DMS 273 (cell line): ENCODE measurements around the gene SUCLG1.
A peak's percentile ranks its signal among the peaks of the same experiment; 100 is the strongest.

Experiments used
- DNase-seq: peaks from one replicate; lab custom pipeline; 2025; ENCODE audit not compliant: unreplicated experiment; lab: John Stamatoyannopoulos, UW

The SUCLG1 gene

DNA sequence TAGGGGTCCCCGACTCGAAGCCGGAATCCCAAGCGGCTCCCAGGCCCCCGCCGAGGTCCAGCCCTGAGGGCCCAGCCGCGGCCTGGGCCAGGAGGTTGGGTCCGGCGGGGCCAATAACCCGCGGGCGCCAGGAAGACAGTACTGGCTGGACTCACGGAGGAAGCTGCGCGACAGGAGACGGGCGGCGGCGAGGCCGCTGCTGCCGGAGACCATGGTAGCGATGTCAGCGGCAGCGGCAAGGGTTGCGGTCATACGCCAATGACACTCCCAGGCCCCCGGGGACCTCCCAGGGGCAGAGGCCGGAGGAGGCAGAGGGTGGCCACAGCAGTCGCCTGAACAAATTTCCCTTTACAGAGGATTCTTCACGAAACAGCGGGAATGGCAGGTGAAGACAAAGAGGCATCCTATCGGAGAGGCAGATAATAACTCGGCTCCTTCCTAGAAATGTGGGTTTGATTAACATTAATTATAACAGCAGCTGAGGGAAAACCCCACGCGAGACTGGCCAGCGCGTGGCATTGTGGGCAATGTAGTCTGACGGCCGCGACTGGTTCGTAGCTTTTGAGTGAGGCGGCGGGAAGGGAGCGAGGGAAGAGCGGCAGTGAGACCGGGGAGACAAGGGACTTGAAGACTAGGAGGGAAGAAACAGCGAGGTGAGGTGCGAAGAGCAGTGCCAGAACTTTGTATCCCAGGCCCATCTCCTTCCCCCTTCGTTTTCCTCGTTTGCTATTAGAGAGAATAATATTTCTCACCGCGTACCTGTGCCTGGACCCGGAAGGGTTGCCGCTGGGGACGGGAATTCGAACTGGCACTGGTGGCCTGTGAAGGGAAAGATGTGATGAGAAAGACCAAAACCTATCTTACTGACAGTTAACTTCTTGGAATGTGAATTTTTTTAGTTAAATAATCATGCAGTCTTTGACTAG lies at the start of gene SUCLG1:
Gene SUCLG1 (minus strand): TSS at position 263 of the 926 bp plus-strand sequence. CDS start 11 bp downstream, at position 252.
- peak; percentile 93 for DNase-seq

DNA sequence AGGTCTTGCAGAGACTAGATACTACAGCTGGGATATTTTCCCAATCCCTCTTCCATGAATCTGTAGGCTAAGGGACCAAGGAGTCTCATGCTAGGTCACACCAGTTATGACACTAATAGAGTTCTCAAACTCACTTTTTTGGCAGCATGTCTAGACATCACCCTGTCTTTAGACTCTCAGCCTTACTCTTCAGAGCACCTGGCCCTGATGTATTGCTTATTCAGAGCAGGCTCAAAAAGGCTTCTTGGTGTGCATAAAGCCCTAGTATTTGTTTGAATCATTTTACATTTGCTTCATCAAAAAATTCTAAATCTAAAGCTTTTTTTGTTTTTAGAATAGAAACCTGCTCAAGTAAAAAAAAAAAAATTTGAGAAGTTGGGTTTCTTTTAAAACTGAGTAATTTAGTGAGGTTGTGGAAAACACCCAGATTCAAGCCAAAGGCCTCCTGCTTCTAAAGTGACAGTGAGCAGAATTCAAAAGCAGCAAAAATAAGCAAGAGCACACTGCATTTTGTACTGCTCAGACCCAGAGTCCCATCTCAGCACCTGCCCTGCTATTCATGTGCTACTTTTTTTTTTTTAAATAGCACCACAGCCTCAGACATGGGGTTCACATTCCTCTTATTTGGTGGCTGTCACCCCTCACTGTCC lies 39.2 kb upstream of the SUCLG1 start:
- no peak for DNase-seq

DNA sequence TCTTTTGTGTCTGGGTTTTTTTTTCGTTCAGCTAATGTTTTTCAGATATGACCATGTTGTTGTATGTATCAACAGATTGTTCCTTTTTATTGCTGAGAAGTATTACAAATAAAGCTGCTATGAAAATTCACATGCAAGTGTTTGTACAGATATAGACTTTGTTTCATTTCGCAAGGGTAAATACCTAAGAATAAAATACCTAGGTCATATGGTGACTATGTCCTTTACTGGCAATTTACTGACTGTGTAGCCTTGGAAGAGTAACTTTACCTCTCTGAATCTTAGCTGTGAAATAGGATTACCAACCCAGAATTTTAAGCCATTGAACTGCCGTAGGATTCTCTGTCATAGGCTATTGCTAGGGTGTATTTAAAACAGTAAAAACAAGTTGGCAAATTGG lies 38.2 kb upstream of the SUCLG1 start:
- no peak for DNase-seq

DNA sequence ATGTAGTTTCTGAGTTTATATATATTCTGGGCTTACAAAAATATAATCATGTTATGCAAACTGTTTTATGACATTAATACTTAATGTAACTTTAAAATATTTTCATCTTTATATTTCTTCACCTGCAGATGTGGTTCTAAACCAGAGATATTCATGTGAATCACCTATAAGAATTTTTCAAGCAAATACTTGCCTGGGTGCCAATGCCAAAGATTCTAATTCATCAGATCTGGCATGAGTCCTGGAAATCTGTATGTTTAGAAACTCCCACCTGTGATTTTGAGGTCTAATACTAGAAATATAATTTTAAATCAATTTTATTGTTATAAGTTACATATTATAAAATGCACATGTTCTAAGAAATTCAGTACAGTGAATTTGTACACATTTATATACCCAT lies 37.3 kb upstream of the SUCLG1 start:
- no peak for DNase-seq

DNA sequence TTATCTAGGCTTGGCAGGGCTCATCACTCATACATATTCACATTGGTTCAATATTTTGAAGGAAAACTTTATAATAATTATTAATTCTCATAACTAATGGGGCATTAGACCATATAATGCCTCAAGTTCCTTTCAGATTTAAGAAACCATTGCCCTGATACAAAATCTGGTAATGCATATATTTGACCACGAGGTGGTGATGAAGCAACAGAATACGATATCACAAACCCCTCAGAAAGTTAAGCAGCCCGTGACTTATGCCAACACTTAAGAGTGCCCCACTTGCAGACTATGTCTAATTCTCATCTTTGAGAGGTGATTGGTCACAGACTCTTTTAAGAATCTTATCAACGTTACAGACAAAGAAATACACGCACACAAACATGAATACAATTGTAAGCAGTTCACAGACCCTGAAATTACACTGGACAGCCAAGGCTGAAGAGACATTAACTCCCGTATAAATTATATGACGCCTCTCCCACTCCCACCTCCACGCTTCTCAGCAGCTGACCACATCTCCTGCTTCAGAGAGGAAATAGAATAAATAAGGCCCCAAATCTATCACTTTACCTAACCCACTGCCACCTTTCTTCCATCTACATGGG lies 36.6 kb upstream of the SUCLG1 start:
- peak; percentile 80 for DNase-seq

DNA sequence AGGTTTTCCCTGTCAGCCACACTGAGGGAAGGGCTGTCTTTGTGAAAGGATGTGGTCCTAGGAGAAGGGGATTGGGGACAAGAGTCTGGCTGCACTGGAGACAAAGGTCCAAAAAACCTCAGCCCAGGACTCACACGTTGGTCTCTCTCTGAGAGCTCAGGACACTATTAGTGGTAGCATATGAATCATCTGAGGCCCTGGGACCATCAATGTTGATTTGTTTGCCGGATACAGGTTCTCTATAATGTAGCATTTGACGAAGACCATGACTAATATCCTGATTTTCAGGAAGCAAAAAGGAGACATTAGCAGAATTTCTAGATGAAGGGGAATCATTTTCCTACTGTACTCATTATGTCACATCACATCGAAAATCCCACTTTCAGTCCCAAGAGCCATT lies 35.0 kb upstream of the SUCLG1 start:
- DNase-seq = no peak

DNA sequence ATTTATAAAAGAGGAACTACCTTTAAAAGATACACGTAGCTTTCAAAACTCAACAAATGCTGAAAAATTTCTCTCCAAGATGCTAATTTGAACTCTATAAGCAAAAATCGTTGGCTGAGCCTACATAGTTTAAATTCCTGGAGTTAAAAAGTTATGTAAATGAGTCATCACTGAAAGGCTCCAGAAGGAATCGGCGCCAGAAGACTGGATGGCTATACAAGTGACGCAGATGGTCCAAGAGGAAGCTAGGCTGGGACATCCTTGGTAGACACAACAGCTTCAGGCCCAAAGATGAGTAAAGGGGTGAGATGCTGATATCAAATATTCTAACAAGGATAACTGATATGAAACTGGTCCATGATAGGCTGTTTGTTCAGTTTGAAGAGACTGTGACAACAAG lies 34.4 kb upstream of the SUCLG1 start:
- no peak for DNase-seq

DNA sequence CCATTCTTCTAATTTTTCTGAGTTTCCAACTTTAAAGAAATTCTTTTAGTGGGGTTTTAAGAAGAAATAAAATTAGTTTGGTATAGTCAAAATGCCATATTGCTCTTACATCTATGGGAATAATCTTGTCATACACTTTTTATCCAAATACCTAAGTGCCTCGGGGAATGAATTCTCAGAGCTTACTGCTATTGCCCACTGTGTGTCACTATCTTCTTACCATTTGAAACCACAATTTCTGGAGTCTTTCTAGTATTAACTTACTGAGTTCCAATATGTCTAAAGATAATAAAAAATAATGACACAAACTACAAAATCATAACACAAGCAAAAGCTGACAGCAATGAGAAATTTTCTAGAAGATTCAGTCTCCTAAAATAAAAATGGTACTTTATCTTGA lies 33.5 kb upstream of the SUCLG1 start:
- peak; percentile 4 for DNase-seq

DNA sequence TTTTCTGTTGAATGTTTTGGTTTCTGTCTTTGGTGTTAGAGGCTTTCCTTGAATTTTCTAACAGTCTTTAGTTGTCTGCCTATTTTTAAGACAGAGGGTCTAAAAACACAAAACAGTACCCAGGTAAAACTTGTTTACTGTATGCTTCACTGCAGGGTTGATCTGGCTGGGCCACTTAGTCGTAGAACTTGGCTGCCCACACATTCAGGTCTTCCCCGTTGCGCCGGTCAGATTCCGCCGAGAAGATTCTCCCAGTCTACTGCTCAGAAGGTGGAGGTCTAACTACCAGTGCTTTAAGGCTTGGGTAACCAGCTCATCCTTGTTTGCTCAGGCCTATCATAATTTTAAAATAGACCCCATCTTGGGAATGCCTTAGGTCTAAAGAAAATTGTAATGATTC lies 32.7 kb upstream of the SUCLG1 start:
- DNase-seq = no peak

DNA sequence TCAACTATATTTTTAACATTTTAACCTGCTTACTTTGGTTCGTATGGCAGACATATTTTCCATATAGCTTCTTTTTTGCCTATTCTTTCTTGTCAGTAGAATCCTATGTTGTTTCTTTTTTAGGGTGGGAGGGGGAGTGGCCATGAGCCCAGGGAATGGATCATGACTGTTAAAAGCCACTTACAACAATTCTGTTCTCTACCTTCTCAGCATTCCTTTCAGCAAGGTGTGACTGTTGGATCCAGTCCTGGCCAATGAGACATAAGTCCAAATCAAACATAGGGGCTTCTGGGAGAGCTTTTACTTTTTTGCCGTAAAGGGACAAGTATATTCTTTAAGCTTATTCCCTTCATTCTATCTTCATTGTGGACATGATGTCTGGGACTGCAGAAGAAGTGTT lies 32.2 kb upstream of the SUCLG1 start:
- DNase-seq = no peak

DNA sequence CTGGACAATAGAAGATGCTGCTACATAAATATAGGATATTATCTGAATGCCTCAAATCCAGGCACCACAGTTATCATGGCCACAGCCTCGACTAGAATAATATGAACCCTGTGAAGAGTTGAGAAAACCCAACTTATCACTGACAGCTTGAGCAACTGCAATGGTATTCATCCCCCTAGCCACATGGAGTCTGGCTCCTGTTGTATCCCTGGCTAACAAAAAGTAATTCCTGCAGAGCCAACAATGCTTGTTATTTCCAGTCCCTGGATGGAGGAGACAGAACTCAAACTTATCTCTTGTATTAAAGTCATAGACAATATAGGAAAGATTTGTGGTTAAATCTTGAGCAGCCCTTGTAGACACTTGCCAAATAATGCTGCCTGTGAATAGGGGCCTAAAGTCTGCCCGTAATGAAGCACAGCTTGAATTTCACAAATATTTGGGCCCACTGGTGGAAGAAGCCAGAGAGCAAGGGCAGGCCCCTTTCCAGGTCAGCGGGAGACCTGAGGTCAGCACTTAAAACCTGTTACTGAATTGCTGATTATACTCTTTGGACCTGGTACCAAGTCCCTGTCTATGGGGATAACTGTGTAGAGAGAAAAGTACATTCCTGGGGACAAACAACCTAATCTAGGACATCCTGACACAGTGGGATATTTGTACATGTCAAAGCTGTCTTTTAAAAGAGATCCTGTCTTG lies 28.4 kb upstream of the SUCLG1 start:
- no peak for DNase-seq

DNA sequence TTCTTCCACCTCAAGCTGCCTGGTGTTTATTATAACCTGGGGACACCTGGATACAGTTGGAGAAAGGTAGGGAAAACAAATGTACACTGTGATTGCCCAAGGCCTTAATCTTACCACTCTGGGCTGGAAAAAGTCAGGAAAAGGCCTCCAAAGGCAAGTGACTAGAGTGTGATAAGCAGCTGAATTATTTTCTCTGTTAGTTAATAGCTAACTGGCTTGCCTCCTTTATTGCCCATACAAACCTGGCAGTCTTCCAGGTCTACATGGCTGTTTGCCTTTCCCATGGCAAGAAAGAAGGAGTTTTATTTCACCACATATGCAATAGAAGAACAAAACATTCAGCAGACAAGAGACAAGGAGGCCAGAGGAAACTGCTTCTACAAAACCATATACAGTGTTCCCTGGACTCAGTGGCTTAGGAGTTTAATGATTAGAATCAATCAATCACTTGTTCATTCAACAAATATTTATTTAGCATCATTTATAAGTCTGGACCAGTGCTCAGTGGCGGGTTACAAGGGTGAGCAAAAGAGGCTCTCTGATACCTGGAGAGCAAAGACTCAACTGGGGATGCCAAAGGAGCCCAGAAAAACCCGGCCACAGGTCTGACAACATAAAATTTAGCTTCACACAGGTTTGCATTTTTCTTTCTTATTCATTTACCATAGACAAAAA lies 27.5 kb upstream of the SUCLG1 start:
- DNase-seq = peak; percentile 41

DNA sequence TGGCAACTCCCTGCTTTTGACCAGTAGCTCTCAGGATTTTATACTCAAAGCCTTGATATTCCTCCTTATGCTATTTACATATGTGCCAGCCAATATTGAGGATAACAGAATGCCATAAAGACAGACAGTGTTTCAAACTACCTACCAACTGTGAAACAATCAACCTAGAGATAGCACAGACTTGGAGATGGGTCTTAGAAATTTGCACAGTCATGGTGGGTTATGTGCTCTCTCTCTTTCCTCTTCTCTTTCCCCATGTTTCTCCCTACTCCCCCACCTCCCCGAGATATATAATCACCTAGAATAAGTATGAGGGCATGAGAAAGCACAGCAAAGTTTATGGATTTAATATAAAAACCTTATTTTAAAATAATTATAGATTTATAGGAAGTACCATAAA lies 24.2 kb upstream of the SUCLG1 start:
- DNase-seq = no peak

DNA sequence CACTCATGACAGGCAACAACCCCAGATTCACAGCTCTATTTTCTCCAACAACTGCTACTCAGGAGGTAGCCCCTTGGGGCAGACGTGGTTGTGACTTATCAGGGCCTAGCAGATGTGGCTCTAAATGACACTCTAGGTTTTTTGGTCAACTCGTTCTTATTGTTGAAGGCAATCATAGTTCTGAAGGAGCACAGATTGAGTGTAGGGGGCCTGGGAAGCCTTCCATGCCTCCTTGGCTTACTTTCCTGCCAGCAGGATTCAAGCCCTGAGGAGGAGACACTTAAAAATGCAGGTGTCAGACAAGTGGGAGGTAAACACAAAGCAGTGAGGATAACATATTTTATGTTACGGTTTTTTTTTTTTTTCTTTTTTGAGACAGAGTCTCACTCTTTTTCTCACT lies 23.5 kb upstream of the SUCLG1 start:
- DNase-seq = no peak

DNA sequence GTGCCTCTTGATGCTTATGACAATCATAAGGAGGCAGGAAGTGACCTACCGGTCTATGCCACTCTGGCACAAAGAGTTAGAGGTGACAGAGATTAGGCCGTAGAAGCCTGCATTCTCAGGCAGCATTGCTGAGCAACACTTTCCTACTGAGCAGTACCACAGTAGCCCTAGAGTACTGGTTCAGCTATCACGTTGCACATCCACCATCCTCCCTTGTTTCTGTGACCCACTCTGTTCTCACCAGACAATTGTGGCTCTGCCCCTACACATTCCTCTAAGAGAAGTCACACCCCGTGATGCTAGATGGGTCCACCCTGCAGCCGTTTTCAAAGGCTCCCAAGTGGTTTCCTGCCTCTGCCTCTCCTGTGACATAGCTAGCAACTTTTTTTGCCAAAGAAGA lies 22.6 kb upstream of the SUCLG1 start:
- DNase-seq = no peak

DNA sequence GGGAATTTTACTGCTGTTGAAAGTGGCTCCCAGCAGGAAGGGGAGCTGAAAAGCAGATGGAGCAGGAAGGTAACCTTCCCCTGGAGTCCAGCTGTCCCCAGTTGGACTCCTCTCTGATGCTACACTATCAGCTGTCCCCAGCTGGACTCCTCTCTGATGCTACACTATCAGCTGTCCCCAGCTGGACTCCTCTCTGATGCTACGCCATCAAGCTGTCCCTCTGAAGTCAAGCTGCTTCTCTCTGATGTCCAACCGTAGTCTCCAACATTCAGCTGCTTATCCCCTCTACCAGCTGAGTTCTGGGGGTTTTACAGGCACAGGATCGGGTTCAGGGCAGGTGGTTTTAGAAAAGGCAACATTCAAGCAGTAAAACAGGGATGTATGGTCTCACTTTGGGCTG lies 19.8 kb upstream of the SUCLG1 start:
- no peak for DNase-seq

DNA sequence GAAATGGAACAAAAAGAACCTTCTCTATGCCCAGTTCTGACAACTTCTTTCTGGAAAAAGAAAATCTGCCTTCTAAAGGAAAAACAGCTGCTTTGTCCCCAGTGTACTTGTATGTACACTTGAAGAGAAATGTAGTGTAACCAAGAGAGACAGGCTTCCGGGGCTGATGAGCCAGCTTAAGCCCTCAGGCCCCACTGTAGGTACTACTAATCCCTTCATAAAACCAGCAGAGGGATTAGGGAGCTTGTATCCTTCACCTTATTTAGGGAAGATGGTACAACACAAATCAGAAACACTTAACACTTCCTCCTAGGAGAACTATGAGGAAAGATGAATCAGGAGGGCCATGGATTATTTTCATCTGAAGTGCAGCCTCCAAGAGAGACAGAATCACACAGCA lies 18.8 kb upstream of the SUCLG1 start:
- no peak for DNase-seq

DNA sequence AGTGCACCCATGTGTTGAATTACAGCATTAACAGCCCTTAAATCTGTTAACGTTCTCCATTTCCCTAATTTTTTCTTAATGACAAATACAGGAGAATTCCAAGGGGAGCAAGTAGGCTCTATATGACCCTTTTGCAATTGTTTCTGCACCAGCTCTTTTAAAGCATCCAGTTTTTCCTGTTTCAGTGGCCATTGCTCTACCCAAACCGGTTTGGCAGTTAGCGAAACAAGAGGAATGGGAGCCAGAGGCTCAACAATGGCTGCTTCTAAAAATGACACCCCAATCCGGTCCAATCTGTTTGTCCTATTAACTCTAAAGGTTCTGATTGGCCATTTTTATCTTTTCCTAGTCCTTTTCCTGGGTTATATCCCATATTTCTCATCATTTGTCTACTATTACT lies 15.1 kb upstream of the SUCLG1 start:
- no peak for DNase-seq

DNA sequence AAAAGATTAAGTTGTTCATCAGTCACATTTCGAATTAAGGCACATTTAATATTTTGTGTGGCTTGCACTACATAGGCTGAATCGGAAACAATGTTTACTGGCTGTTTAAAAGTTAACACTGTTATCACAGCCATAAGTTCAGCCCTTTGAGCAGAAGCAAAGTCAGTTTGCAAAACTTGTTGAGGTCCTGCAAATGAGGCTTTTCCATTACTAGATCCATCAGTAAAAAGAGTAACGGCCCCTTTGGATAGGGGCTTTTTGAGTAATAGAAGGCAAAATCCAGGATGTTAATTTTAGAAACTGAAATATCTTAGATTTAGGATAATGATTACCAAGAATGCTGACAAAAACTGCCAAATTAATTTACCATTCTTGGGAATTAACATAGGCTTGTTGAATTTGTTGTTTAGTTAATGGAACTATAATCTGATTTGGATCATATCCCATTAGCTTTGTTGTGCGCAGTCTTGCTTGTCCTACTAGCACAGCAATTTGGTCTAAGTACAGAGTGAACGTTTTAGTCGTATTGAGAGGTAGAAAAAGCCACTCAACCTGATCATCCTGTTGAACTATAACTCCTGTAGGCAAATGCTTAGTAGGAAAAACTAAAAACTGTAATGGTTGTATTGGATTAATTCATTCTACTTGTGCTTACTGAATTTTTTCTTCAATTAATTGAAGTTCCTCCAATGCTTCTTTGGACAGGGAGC lies 13.9 kb upstream of the SUCLG1 start:
- no peak for DNase-seq

DNA sequence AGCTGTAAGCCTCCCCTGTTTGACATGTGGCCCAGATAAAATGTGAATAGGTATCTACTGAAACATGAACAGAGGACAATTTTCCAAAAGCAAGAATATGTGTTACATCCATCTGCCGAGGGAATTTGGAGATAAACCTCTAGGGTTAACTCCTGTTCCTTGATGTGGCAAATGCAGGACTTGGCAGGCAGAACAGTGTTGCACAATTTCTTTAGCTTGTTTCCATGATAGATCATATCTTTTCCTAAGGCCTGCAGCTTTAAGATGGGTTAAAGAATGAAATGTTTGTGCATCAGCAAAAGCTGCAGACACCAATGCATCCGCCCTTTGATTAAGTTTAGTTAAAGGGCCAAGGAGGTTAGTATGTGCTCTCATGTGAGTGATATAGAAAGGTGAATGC lies 13.3 kb upstream of the SUCLG1 start:
- peak; percentile 13 for DNase-seq
